HG03039 (cell line): ENCODE measurements around the gene ZFR2.
"Not testable (repeated sequence)": the region's sequence is repeated elsewhere in the genome, so short reads cannot be mapped to it uniquely, and the experiment has no call there.

ENCODE experiments used
- ATAC-seq: cut with Tn5 transposase; IDR thresholded peaks from one replicate; pipeline ENCODE4 v1.9.1; 2021; ENCODE audit warnings: mild to moderate bottlenecking, moderate library complexity; ENCODE audit not compliant: unreplicated experiment

The ZFR2 gene

DNA sequence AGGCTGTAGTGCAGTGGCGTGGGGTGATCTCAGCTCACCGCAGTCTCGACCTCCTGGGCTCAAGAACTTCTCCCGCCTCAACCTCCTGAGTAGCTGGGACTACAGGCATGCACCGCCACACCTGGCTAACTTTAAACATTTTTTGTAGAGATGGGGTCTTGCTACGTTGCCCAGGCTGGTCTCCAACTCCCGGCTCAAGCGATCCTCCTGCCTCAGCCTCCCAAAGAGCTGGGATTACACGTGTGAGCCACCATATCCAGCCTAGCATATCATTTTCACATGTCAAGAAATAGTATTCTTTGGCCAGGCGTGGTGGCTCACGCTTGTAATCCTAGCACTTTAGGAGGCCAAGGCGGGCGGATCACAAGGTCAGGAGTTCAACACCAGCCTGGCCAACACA, 110.5 kb downstream of the ZFR2 start:
- not testable (repeated sequence) for ATAC-seq

DNA sequence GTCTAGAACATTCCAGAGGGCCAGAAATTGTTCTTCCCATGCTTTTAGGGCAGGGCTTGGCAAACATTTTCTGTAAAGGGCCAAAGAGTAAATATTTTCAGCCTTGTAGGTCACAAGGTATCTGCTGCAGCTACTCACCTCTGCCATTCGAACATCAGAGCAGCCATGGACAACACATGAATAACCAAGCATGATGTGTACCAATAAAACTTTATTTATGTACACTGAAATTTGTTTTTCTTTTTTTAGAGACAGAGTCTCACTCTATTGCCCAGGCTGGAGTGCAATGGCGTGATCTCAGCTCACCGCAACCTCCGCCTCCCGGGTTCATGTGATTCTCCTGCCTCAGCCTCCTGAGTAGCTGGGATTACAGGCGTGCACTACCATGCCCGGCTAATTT, 111.1 kb downstream of the ZFR2 start:
- not testable (repeated sequence) for ATAC-seq
